GM23248 (cell line): Measurements from ENCODE around the gene IRF5.

Experiments used
- EZH2 ChIP-seq: fragments of 200-600 bp; sonication (generic); IDR thresholded peaks from 2 replicates; pipeline ENCODE4 v1.6.1; 2018; ENCODE audit warnings: antibody characterized with exemption, mild to moderate bottlenecking; ENCODE audit not compliant: insufficient read depth, poor library complexity, severe bottlenecking
- EZH2phosphoT487 ChIP-seq: fragments of 200-600 bp; sonication (generic); IDR thresholded peaks from 2 replicates; pipeline ENCODE4 v1.6.1; 2018; ENCODE audit warnings: antibody characterized with exemption, moderate library complexity, mild to moderate bottlenecking, low read depth; ENCODE audit not compliant: insufficient read depth

- TF ChIP-seq EZH2 (no peak), EZH2phosphoT487 (no peak)
Measured at GRCh38 chr7:128963327-128963757, 25.6 kb downstream of the IRF5 start.
